HG02884 (cell line): ENCODE measurements around the gene CFAP299.

Source experiments
- ATAC-seq: cut with Tn5 transposase; IDR thresholded peaks from one replicate; pipeline ENCODE4 v1.9.1; 2021; ENCODE audit warnings: mild to moderate bottlenecking, moderate library complexity; ENCODE audit not compliant: unreplicated experiment

Gene CFAP299

DNA sequence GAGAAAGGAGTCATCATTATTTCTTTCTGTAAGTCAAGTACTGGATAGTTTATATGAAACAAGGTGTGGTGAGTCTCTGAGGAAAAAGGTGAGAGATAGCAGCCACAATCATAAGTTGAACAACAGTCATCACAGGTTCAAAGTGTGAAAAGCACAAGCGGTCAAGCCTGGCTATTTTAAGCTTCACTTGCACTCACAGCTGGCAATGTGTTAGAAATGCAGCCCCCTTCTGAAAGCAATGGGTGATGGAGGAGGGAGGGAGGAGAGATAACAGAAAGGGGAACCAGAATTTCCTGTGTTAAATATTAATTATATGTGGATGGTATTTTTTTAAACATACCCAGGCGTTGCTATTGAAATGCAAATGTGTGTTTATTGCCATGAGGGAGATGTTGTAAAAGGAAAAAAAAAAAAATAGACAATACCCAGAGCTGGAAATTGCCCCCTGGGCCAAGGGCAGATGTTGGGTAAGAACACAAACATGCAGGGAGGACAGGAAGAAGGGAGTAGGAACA, 668.1 kb downstream of the CFAP299 start:
- peak; percentile 81 for ATAC-seq

DNA sequence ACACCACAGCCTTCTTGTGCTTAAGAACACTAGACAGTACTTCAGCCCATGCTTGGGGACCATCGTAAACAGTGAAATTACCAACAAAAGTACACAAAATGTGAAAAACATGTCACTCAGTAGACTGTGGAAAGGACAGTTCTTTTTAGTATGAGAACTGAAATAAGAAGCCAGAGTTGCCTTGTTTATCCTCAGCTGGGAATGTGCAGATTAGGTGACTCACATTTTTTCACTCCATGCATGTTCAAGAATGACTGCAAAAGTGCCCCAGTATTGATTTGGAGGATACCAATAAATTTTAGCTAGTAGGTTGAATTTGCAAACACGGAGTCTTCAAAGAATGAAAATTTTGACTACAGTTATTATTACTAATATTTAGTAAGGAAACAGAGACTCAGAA, 671.9 kb downstream of the CFAP299 start:
- ATAC-seq, result no peak
